Naive thymus-derived CD4-positive, alpha-beta T cell (primary cell): ENCODE measurements around the gene VPS13A. TPM values are rescaled to one million over a fixed set of nuclear protein-coding genes. Genes with fewer than 3 reads are reported as not detected.

ENCODE experiments used
- ATAC-seq: fragments of 150-1000 bp; cut with Tn5 transposase; 2 replicates; pipeline ENCODE4 v1.10.0; 2021; ENCODE audit warnings: mild to moderate bottlenecking, moderate library complexity
- CTCF ChIA-PET: fragments of 350-600 bp; sonication (Branson Sonifier 250); formaldehyde crosslinking; loops from one replicate; lab custom pipeline; 2021; ENCODE audit warnings: antibody characterized with exemption; lab: Charles Lee
- POLR2A ChIA-PET: fragments of 350-600 bp; sonication (Branson Sonifier 250); formaldehyde crosslinking; loops from one replicate; lab custom pipeline; 2021; ENCODE audit warnings: antibody characterized with exemption, inconsistent platforms; lab: Charles Lee
- DNase-seq, 9 donors: peaks; one replicate each; pipeline versions ENCODE4 v3.0.0 to v3.0.0-alpha.2; 2020 to 2022; ENCODE audit warnings: mixed read lengths in 1 of 9
- H3K27ac ChIP-seq: one replicate; pipeline ENCODE4 v1.7.0; 2013; ENCODE audit warnings: mild to moderate bottlenecking, low read depth, low read length, moderate library complexity
- H3K27me3 ChIP-seq, 2 donors: one replicate each; pipeline ENCODE4 v1.7.0; 2013; ENCODE audit warnings: low read length in 2 of 2, mild to moderate bottlenecking in 2 of 2, moderate library complexity in 2 of 2; ENCODE audit not compliant: control insufficient read depth in 2 of 2, insufficient read depth in 2 of 2
- H3K36me3 ChIP-seq, 3 experiments: 1 replicate in 2 of 3; 2 replicates in 1 of 3; pipeline ENCODE4 v1.7.0; 2013; ENCODE audit warnings: low read length in 3 of 3, mild to moderate bottlenecking in 3 of 3, moderate library complexity in 1 of 3; ENCODE audit not compliant: insufficient read depth in 3 of 3, control insufficient read depth in 2 of 3
- H3K4me1 ChIP-seq, 2 donors: one replicate each; pipeline ENCODE4 v1.7.0; 2013; ENCODE audit warnings: low read length in 2 of 2, mild to moderate bottlenecking in 2 of 2, moderate library complexity in 1 of 2; ENCODE audit not compliant: control insufficient read depth in 2 of 2, insufficient read depth in 2 of 2
- H3K4me3 ChIP-seq: 2 replicates; pipeline ENCODE4 v1.7.0; 2013; ENCODE audit warnings: mild to moderate bottlenecking, low read length
- H3K9me3 ChIP-seq, 3 experiments: 1 replicate in 2 of 3; 2 replicates in 1 of 3; pipeline ENCODE4 v1.7.0; 2013; ENCODE audit warnings: low read length in 3 of 3; ENCODE audit not compliant: control insufficient read depth in 2 of 3
- H3K27ac Mint-ChIP-seq, 9 donors: one replicate each; pipeline ENCODE4 v1.8.0; 2020 to 2022; ENCODE audit warnings: mixed read lengths in 9 of 9, mild to moderate bottlenecking in 8 of 9, moderate library complexity in 5 of 9, inconsistent platforms in 2 of 9
- H3K27me3 Mint-ChIP-seq, 5 donors: one replicate each; pipeline ENCODE4 v1.8.0; 2021 to 2022; ENCODE audit warnings: mixed read lengths in 5 of 5, mild to moderate bottlenecking in 1 of 5
- H3K36me3 Mint-ChIP-seq, 5 donors: one replicate each; pipeline ENCODE4 v1.8.0; 2020 to 2022; ENCODE audit warnings: mixed read lengths in 5 of 5, mild to moderate bottlenecking in 3 of 5, inconsistent platforms in 1 of 5
- H3K4me1 Mint-ChIP-seq, 7 donors: one replicate each; pipeline ENCODE4 v1.8.0; 2020 to 2022; ENCODE audit warnings: mixed read lengths in 7 of 7, mild to moderate bottlenecking in 3 of 7, inconsistent platforms in 1 of 7
- H3K4me3 Mint-ChIP-seq, 10 donors: one replicate each; pipeline ENCODE4 v1.8.0; 2020 to 2022; ENCODE audit warnings: mild to moderate bottlenecking in 10 of 10, mixed read lengths in 10 of 10, moderate library complexity in 6 of 10, inconsistent platforms in 2 of 10
- H3K9me3 Mint-ChIP-seq, 11 donors: one replicate each; pipeline ENCODE4 v1.8.0; 2020 to 2022; ENCODE audit warnings: mixed read lengths in 11 of 11, mild to moderate bottlenecking in 4 of 11, inconsistent platforms in 1 of 11, moderate library complexity in 1 of 11
- intact Hi-C, 2 donors: fragments of 100-400 bp; cut with micrococcal nuclease; formaldehyde crosslinking; loops; one replicate each; pipeline ENCODE4 v1.15.1; 2023
- polyA plus RNA-seq, 2 donors: library from polyadenylated mRNA; unstranded; fragments of 300-500 nt; fragmentation: Illumina TruSeq; gene quantifications; one replicate each; pipeline ENCODE4 v1.2.3, GENCODE V29; 2021
- total RNA-seq, 6 experiments: library from RNA in 5 of 6; stranded (reverse) in 5 of 6; gene quantifications; 1 replicate in 5 of 6; 2 replicates in 1 of 6; pipeline ENCODE4 v1.2.3 and lab custom pipeline; 2021 to 2026

VPS13A gene
- total and polyA plus RNA-seq, 7 experiments from 2014 or later: 3.0 to 52.8 (median 40.9) TPM

- ChIA-PET CTCF (interaction anchor here (2.7 kb wide), 1 partner anchor 18 kb away, joined by 7 read pairs; no protein-coding TSS in a partner anchor), POLR2A (no interaction called here)
- peaks cover 0 to 10% (median 2%) of the 10 kb centered on the region in 11 donors for H3K9me3 Mint-ChIP-seq
- Histone ChIP-seq H3K4me3 (no peak overlapping the region), H3K9me3 (no peaks in the 10 kb centered on the region), H3K36me3 (no peaks in the 10 kb centered on the region), H3K27ac (no peak overlapping the region), H3K27me3 (no peaks in the 10 kb centered on the region), H3K4me1 (no peaks in the 10 kb centered on the region)
- peaks cover 5 to 21% (median 12%) of the 10 kb centered on the region in 7 donors for H3K4me1 Mint-ChIP-seq
- H3K4me3 Mint-ChIP-seq: no peak overlapping the region
- DNase-seq (no peak), ATAC-seq (no peak)
- intact Hi-C loops: loop anchor here (10.0 kb wide), 2 partner anchors 393 to 763 kb away; no protein-coding TSS in a partner anchor
- no peak overlapping the region for H3K27ac Mint-ChIP-seq
- peaks cover 0 to 11% (median 0%) of the 10 kb centered on the region in 5 donors for H3K27me3 Mint-ChIP-seq
- peaks cover 0 to 11% (median 0%) of the 10 kb centered on the region in 5 donors for H3K36me3 Mint-ChIP-seq
Measured at GRCh38 chr9:77451507-77451906, 274.2 kb downstream of the VPS13A start.

GRCh38 chr9:77453825-77454647 lies 276.7 kb downstream of the VPS13A start:
- POLR2A ChIA-PET: no interaction called here
- no peaks in the 10 kb centered on the region for H3K27me3 ChIP-seq

GRCh38 chr9:77454663-77455062 lies 277.3 kb downstream of the VPS13A start:
- POLR2A ChIA-PET: no interaction called here
- peaks cover 0 to 3% (median 0%) of the 10 kb centered on the region in 11 donors for H3K9me3 Mint-ChIP-seq
- CTCF ChIA-PET: interaction anchor here (0.7 to 1.7 kb wide), 6 partner anchors 12 to 712 kb away, joined by 3 to 10 read pairs (median 4); no protein-coding TSS in a partner anchor

More at GRCh38 chr9:77453825-77454647, 276.7 kb downstream of the VPS13A start:
- no peaks in the 10 kb centered on the region for H3K36me3 ChIP-seq
- CTCF ChIA-PET: interaction anchor here (0.7 to 1.8 kb wide), 10 partner anchors 9 to 1998 kb away, joined by 3 to 10 read pairs (median 4); no protein-coding TSS in a partner anchor
- H3K27ac Mint-ChIP-seq: peak overlapping the region; percentile 53 to 95 (median 79)
- H3K4me3 ChIP-seq: no peak overlapping the region
- intact Hi-C loops: loop anchor here (10.0 kb wide), 2 partner anchors 391 to 761 kb away; no protein-coding TSS in a partner anchor
- H3K4me3 Mint-ChIP-seq: peak overlapping the region; percentile 70 to 92 (median 86)
- H3K27me3 Mint-ChIP-seq: peaks cover 0 to 4% (median 0%) of the 10 kb centered on the region in 5 donors
- H3K4me1 Mint-ChIP-seq: peaks cover 9 to 30% (median 22%) of the 10 kb centered on the region in 7 donors
- no peaks in the 10 kb centered on the region for H3K4me1 ChIP-seq
- no peak for ATAC-seq
- peaks cover 0 to 4% (median 0%) of the 10 kb centered on the region in 5 donors for H3K36me3 Mint-ChIP-seq
- peaks cover 0 to 3% (median 0%) of the 10 kb centered on the region in 11 donors for H3K9me3 Mint-ChIP-seq
- DNase-seq: peak in 2 of 9 donors; percentile 14
- no peaks in the 10 kb centered on the region for H3K9me3 ChIP-seq
- H3K27ac ChIP-seq: no peak overlapping the region

GRCh38 chr9:77455312-77455927 lies 278.1 kb downstream of the VPS13A start:
- peaks cover 9 to 30% (median 24%) of the 10 kb centered on the region in 7 donors for H3K4me1 Mint-ChIP-seq
- H3K9me3 ChIP-seq: no peaks in the 10 kb centered on the region
- H3K27me3 ChIP-seq: no peaks in the 10 kb centered on the region
- H3K4me1 ChIP-seq: no peaks in the 10 kb centered on the region
- intact Hi-C loops: loop anchor here (5.0 to 10.0 kb wide), 5 partner anchors 278 to 759 kb away; partner anchors contain the start of gene VPS13A (in 1 of the 2)
- H3K4me3 ChIP-seq: no peak overlapping the region
- DNase-seq: peak in 4 of 9 donors; percentile 18 to 37 (median 30)
- H3K9me3 Mint-ChIP-seq: peaks cover 0 to 3% (median 0%) of the 10 kb centered on the region in 11 donors
- no peak overlapping the region for H3K27ac ChIP-seq
- peaks cover 0 to 4% (median 0%) of the 10 kb centered on the region in 5 donors for H3K36me3 Mint-ChIP-seq
- no peak overlapping the region for H3K4me3 Mint-ChIP-seq
- peaks cover 0 to 4% (median 0%) of the 10 kb centered on the region in 5 donors for H3K27me3 Mint-ChIP-seq
- peak; percentile 50 for ATAC-seq
- POLR2A ChIA-PET: interaction anchor here (0.6 kb wide), 1 partner anchor 769 kb away, joined by 4 read pairs; no protein-coding TSS in a partner anchor
- H3K36me3 ChIP-seq: no peaks in the 10 kb centered on the region
- no peak overlapping the region for H3K27ac Mint-ChIP-seq
- CTCF ChIA-PET: interaction anchor here (2.2 to 3.2 kb wide), 3 partner anchors 13 to 579 kb away, joined by 12 to 22 read pairs (median 18); no protein-coding TSS in a partner anchor

More at GRCh38 chr9:77454663-77455062, 277.3 kb downstream of the VPS13A start:
- Histone ChIP-seq H3K9me3 (no peaks in the 10 kb centered on the region), H3K4me3 (no peak overlapping the region), H3K4me1 (no peaks in the 10 kb centered on the region), H3K36me3 (no peaks in the 10 kb centered on the region), H3K27ac (no peak overlapping the region), H3K27me3 (no peaks in the 10 kb centered on the region)
- DNase-seq (no peak), ATAC-seq (no peak)
- Mint-ChIP-seq H3K27ac (peak overlapping the region in 2 of 9 donors; percentile 2 to 53), H3K27me3 (peaks cover 0 to 4% (median 0%) of the 10 kb centered on the region in 5 donors), H3K4me1 (peaks cover 9 to 30% (median 24%) of the 10 kb centered on the region in 7 donors), H3K4me3 (peak overlapping the region in 2 of 10 donors; percentile 84 to 88), H3K36me3 (peaks cover 0 to 4% (median 0%) of the 10 kb centered on the region in 5 donors)
- intact Hi-C loops: loop anchor here (5.0 to 10.0 kb wide), 5 partner anchors 277 to 760 kb away; partner anchors contain the start of gene VPS13A (in 1 of the 2)

GRCh38 chr9:77456829-77457437 lies 279.6 kb downstream of the VPS13A start:
- POLR2A ChIA-PET: interaction anchor here (1.0 to 1.1 kb wide), 2 partner anchors 596 to 669 kb away, joined by 3 to 7 read pairs; no protein-coding TSS in a partner anchor
- Mint-ChIP-seq H3K4me3 (no peak overlapping the region), H3K36me3 (no peaks in the 10 kb centered on the region), H3K27me3 (no peaks in the 10 kb centered on the region), H3K4me1 (peaks cover 9 to 30% (median 24%) of the 10 kb centered on the region in 7 donors), H3K9me3 (no peaks in the 10 kb centered on the region), H3K27ac (no peak overlapping the region)
- no peak overlapping the region for H3K4me3 ChIP-seq
- peak; percentile 43 to 77 (median 68) for DNase-seq
- peak; percentile 83 for ATAC-seq
- intact Hi-C loops: loop anchor here (1.0 to 10.0 kb wide), 7 partner anchors 24 to 758 kb away; partner anchors contain the start of gene VPS13A (in 1 of the 2)
- H3K27me3 ChIP-seq: no peaks in the 10 kb centered on the region
- no peaks in the 10 kb centered on the region for H3K36me3 ChIP-seq
- H3K9me3 ChIP-seq: no peaks in the 10 kb centered on the region
- CTCF ChIA-PET: interaction anchor here (0.6 to 3.2 kb wide), 14 partner anchors 10 to 1204 kb away, joined by 3 to 22 read pairs (median 4); no protein-coding TSS in a partner anchor
- no peak overlapping the region for H3K27ac ChIP-seq
- no peaks in the 10 kb centered on the region for H3K4me1 ChIP-seq
